ENCODE measurements around the gene TMEM164.

The TMEM164 gene

DNA sequence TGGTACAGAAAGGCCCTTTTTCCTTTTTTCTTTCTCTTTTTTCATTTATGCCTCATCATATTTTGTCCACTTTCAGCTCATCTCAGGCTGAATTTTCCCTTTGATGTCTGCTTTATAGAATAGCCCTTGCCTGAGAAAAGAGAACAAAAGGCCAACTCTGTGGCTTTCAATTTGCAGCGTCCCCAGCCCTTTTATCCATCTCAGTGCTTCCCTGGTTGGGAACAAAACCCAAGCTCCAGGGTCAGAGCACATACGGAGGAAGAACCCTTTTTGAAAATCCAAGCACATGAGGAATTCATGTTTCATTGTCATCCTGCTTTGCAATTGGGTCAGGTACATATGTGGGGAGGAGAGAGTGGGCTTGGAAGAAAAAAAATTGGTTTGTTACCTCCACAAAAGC, 47.5 kb downstream of the TMEM164 start:
- Histone ChIP-seq H3K4me1 (ENCODE audit: control insufficient read depth, insufficient read depth, low read length) (peaks cover 27% of the 10 kb centered on the region), H3K4me3 (ENCODE audit: insufficient read depth, low read depth, low read length) (no peak overlapping the region), H3K36me3 (ENCODE audit: control insufficient read depth, insufficient read depth, low read length) (no peaks in the 10 kb centered on the region), H3K9me3 (ENCODE audit: control insufficient read depth, low read length) (no peaks in the 10 kb centered on the region), H3K27me3 (ENCODE audit: control insufficient read depth, insufficient read depth, low read length, poor library complexity, severe bottlenecking) (no peaks in the 10 kb centered on the region), H3K27ac (ENCODE audit: insufficient read depth, low read depth, low read length, poor library complexity, severe bottlenecking) (peak overlapping the region; percentile 78)
- WGBS, 2 experiments, result 0% methylated on average over 2 of the region's 2 CpGs

DNA sequence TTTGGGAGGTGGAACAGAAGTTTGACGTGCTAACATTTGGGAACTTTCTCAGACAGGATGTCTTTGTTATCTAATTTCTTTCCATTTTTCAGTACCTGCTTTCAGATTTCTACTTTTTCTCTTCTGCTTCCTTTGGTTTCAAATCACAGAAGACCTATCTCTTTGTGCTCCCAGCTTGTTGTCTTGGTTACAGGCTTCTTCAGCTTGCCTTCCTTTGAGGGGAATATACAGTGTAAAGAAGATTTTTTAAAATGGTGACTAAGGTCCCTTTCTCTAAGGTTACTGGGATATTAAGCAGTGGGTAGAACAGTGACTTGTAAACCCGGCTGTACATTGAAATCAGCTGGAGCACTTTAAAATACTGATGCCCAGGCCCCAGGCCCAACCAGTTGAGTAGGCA, 48.0 kb downstream of the TMEM164 start:
- H3K27me3 ChIP-seq (ENCODE audit: control insufficient read depth, insufficient read depth, low read length, poor library complexity, severe bottlenecking), result no peaks in the 10 kb centered on the region
- no peak overlapping the region for H3K4me3 ChIP-seq (ENCODE audit: insufficient read depth, low read depth, low read length)
- peak overlapping the region; percentile 78 for H3K27ac ChIP-seq (ENCODE audit: insufficient read depth, low read depth, low read length, poor library complexity, severe bottlenecking)
- peaks cover 26% of the 10 kb centered on the region for H3K4me1 ChIP-seq (ENCODE audit: control insufficient read depth, insufficient read depth, low read length)
- no peaks in the 10 kb centered on the region for H3K9me3 ChIP-seq (ENCODE audit: control insufficient read depth, low read length)
- no peaks in the 10 kb centered on the region for H3K36me3 ChIP-seq (ENCODE audit: control insufficient read depth, insufficient read depth, low read length)
- 74 to 76% methylated on average over 2 of the region's 2 CpGs for WGBS, 2 experiments

DNA sequence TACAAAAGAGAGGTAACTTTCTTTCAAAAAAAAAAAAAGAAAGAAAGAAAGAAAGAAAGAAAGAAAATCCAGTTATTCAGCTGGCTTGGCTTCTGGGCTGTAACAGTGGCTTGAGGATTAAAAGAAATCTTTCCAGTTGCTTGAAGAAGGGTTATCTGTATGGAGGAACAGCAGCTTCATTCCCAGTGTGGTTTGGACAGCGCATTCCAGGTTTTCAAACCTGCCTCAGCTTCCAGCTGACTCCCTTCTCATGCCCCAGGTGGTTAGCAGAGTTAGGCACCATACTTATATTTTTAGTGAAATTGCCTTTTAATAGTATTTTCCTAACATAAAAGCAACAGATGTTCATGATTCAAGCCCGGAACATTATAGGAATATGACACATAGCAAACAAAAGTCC, 48.6 kb downstream of the TMEM164 start:
- Histone ChIP-seq H3K9me3 (ENCODE audit: control insufficient read depth, low read length) (no peaks in the 10 kb centered on the region), H3K36me3 (ENCODE audit: control insufficient read depth, insufficient read depth, low read length) (no peaks in the 10 kb centered on the region), H3K27me3 (ENCODE audit: control insufficient read depth, insufficient read depth, low read length, poor library complexity, severe bottlenecking) (no peaks in the 10 kb centered on the region), H3K4me1 (ENCODE audit: control insufficient read depth, insufficient read depth, low read length) (peaks cover 21% of the 10 kb centered on the region), H3K27ac (ENCODE audit: insufficient read depth, low read depth, low read length, poor library complexity, severe bottlenecking) (no peak overlapping the region), H3K4me3 (ENCODE audit: insufficient read depth, low read depth, low read length) (no peak overlapping the region)
- WGBS, 2 experiments, result 74 to 100% methylated on average over 1 to 2 of the region's 2 CpGs

DNA sequence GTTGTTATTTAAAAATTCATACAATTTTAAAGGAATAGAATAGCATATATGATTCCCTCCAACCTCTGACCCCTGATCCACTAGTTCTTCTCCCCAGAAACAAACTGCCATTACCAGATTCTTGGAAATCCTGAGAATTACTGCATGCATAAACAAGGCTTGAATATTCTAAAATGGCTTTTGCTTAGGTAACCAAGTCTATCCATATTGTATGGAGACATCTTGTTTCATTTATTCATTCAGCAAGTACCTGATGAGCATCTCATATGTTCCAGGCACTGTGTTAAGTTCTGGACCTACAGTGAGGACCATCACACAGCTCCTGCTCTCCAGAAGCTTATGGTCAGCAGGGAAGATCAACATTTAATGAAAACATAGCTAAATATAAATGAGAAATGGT, 49.4 kb downstream of the TMEM164 start:
- Histone ChIP-seq H3K4me1 (ENCODE audit: control insufficient read depth, insufficient read depth, low read length) (peaks cover 21% of the 10 kb centered on the region), H3K27ac (ENCODE audit: insufficient read depth, low read depth, low read length, poor library complexity, severe bottlenecking) (no peak overlapping the region), H3K9me3 (ENCODE audit: control insufficient read depth, low read length) (no peaks in the 10 kb centered on the region), H3K4me3 (ENCODE audit: insufficient read depth, low read depth, low read length) (no peak overlapping the region), H3K36me3 (ENCODE audit: control insufficient read depth, insufficient read depth, low read length) (no peaks in the 10 kb centered on the region), H3K27me3 (ENCODE audit: control insufficient read depth, insufficient read depth, low read length, poor library complexity, severe bottlenecking) (no peaks in the 10 kb centered on the region)

DNA sequence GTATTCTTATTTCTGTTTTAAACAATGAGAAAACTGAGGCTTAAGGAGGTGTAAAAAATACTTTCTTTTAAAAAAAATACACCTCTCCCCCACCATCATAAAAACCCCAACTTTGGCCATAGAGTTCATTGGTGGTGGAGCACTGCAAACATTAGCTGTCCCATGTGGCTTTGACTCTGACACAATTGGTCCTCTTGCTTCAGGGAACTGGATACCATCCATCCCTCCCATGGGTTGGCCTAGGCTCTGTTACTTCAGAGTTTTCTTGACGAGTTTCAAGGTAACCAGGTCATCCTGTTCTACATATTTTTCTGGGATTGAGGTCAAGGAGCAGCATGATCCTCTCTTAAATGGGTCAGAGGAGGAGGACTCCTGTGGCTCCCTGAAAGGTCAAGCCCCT, 50.5 kb downstream of the TMEM164 start:
- Histone ChIP-seq H3K4me1 (ENCODE audit: control insufficient read depth, insufficient read depth, low read length) (peaks cover 13% of the 10 kb centered on the region), H3K27ac (ENCODE audit: insufficient read depth, low read depth, low read length, poor library complexity, severe bottlenecking) (no peak overlapping the region), H3K36me3 (ENCODE audit: control insufficient read depth, insufficient read depth, low read length) (no peaks in the 10 kb centered on the region), H3K4me3 (ENCODE audit: insufficient read depth, low read depth, low read length) (no peak overlapping the region), H3K9me3 (ENCODE audit: control insufficient read depth, low read length) (no peaks in the 10 kb centered on the region), H3K27me3 (ENCODE audit: control insufficient read depth, insufficient read depth, low read length, poor library complexity, severe bottlenecking) (no peaks in the 10 kb centered on the region)
- 100% methylated on average over 1 of the region's 1 CpG; no CpG with 5 or more reads in 1 of the 2 experiments for WGBS, 2 experiments

DNA sequence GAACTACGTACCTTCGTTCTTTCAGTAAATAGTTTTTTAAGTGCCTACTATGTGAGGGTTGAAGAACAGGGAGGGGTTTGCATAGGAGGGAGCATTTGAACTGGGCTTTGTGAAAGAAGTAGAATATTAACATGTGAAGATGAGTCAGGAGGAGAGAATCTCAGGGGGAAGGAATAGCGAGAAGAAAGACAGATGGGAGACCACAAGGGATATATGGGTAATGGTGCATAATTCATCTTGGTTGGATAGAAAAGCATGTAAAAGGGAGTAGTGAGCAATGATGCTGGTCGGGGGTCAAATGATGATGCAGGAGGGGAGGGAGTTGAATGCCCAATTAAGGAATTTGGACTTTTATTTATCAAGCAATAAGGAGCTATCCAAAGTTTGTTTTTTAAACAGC, 52.7 kb downstream of the TMEM164 start:
- no peaks in the 10 kb centered on the region for H3K9me3 ChIP-seq (ENCODE audit: control insufficient read depth, low read length)
- H3K27me3 ChIP-seq (ENCODE audit: control insufficient read depth, insufficient read depth, low read length, poor library complexity, severe bottlenecking), result no peaks in the 10 kb centered on the region
- no peak overlapping the region for H3K4me3 ChIP-seq (ENCODE audit: insufficient read depth, low read depth, low read length)
- 95 to 96% methylated on average over 4 of the region's 4 CpGs for WGBS, 2 experiments
- H3K27ac ChIP-seq (ENCODE audit: insufficient read depth, low read depth, low read length, poor library complexity, severe bottlenecking), result no peak overlapping the region
- H3K4me1 ChIP-seq (ENCODE audit: control insufficient read depth, insufficient read depth, low read length), result no peaks in the 10 kb centered on the region
- no peaks in the 10 kb centered on the region for H3K36me3 ChIP-seq (ENCODE audit: control insufficient read depth, insufficient read depth, low read length)

DNA sequence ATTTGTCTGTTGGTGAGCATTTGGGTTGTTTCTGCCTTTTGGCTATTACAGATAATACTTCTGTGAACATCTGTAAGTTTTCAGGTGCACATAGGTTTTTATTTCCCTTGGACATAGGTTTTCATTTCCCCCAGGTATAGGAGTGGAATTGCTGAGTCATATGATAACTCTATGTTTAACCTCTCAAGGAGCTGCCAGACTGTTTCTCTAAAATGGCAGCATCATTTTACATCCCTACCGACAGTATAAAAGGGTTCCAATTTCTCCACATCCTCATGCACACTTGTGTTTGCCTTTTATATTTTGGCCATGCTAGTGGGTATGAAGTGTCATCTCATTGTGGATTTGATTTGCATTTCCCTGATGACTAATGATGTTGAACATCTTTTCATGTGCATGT, 53.5 kb downstream of the TMEM164 start:
- Histone ChIP-seq H3K27ac (ENCODE audit: insufficient read depth, low read depth, low read length, poor library complexity, severe bottlenecking) (no peak overlapping the region), H3K27me3 (ENCODE audit: control insufficient read depth, insufficient read depth, low read length, poor library complexity, severe bottlenecking) (no peaks in the 10 kb centered on the region), H3K9me3 (ENCODE audit: control insufficient read depth, low read length) (no peaks in the 10 kb centered on the region), H3K4me1 (ENCODE audit: control insufficient read depth, insufficient read depth, low read length) (no peaks in the 10 kb centered on the region), H3K4me3 (ENCODE audit: insufficient read depth, low read depth, low read length) (no peak overlapping the region), H3K36me3 (ENCODE audit: control insufficient read depth, insufficient read depth, low read length) (no peaks in the 10 kb centered on the region)
- WGBS, 2 experiments, result 89% methylated on average over 1 of the region's 1 CpG; no CpG with 5 or more reads in 1 of the 2 experiments

DNA sequence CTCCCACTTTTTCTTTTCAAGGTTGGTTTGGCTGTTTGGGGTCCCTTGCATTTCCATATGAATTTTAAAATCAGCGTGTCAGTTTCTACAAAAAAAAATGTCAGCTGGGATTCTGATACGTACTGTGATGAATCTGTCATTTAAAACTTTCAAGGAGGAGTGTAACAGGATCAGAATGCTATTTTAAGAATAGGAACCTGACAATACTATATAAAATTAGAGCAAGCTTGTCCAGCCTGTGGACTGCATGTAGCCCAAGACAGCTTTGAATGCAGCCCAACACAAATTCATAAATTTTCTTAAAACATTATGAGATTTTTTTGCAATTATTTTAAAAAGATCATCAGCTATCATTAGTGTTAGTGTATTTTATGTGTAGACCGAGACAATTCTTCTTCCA, 56.5 kb downstream of the TMEM164 start:
- Histone ChIP-seq H3K27ac (ENCODE audit: insufficient read depth, low read depth, low read length, poor library complexity, severe bottlenecking) (no peak overlapping the region), H3K27me3 (ENCODE audit: control insufficient read depth, insufficient read depth, low read length, poor library complexity, severe bottlenecking) (no peaks in the 10 kb centered on the region), H3K9me3 (ENCODE audit: control insufficient read depth, low read length) (no peaks in the 10 kb centered on the region), H3K36me3 (ENCODE audit: control insufficient read depth, insufficient read depth, low read length) (no peaks in the 10 kb centered on the region), H3K4me3 (ENCODE audit: insufficient read depth, low read depth, low read length) (no peak overlapping the region), H3K4me1 (ENCODE audit: control insufficient read depth, insufficient read depth, low read length) (no peaks in the 10 kb centered on the region)
- WGBS, 2 experiments, result 97 to 100% methylated on average over 1 to 3 of the region's 3 CpGs

DNA sequence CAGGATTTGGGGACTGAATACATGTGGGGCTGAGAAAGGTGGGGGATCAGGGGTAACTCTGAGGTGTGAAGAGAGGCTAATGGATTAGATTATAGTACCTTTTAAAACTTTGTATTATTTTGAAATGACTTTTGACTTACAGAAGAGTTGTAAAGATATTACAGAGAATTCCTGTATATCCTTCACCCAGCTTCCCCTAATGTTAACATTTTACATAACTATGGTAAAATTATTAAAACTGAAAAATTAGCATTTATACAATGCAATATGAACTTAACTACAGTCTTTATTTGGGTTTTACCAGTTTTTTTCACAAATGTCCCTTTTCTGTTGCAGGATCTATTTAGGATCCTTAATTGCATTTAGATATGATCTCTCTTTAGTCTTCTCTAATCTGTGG, 57.4 kb downstream of the TMEM164 start:
- no peaks in the 10 kb centered on the region for H3K36me3 ChIP-seq (ENCODE audit: control insufficient read depth, insufficient read depth, low read length)
- H3K9me3 ChIP-seq (ENCODE audit: control insufficient read depth, low read length), result no peaks in the 10 kb centered on the region
- H3K4me3 ChIP-seq (ENCODE audit: insufficient read depth, low read depth, low read length), result no peak overlapping the region

DNA sequence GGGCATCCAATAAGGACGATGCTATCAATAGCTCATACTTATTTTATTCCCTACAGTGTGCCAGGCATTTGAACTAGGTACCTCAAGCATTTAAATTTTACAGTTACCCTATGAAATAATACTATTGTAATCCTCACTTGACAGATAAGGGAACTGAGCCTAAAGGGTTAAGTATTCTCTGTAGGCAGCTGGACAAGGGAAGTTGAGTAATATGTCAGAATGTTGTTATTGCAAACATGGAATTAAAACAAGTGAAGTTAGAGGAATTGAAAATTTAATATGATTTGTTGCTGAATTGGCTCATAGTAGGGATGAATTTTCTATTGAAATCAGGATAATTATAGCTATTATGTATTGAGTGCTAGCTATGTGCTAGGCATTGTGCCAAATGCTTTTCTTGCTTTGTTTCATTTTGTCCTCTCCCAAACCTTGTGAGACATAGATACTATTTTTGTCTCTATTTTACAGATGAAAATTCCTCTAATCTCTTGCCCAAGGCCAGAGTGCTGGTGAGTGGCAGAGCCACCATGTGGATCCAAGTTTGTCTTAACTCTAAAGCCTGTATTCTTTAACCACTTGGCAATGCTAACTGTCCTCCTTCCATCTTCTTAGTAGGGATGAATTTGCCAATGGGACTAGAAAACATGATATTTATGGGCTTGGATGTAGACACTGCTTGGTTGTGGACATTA, 58.1 kb downstream of the TMEM164 start:
- 88% methylated on average over 1 of the region's 1 CpG; no CpG with 5 or more reads in 1 of the 2 experiments for WGBS, 2 experiments

More for the DNA sequence above, 57.4 kb downstream of the TMEM164 start:
- Histone ChIP-seq H3K27ac (ENCODE audit: insufficient read depth, low read depth, low read length, poor library complexity, severe bottlenecking) (no peak overlapping the region), H3K27me3 (ENCODE audit: control insufficient read depth, insufficient read depth, low read length, poor library complexity, severe bottlenecking) (no peaks in the 10 kb centered on the region), H3K4me1 (ENCODE audit: control insufficient read depth, insufficient read depth, low read length) (no peaks in the 10 kb centered on the region)

DNA sequence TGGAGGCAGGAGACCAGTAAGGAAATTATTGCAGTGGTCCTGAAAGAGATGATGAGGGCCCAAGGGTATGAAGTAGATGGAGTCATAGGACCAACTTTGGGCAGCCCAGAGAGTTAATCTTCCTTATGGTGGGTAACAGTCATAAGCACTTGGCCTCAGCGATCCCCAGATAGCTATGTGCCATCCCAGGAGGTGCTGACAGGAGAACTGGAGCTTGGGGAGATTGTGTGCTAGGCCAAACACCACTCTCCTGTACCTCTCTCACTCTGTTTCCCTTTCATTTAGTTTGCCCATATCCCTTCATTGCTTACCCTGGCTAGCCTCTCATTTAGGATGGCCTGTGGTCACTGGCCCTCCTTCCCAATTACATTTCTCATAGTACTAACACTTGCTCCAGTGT, 60.0 kb downstream of the TMEM164 start:
- H3K27ac ChIP-seq (ENCODE audit: insufficient read depth, low read depth, low read length, poor library complexity, severe bottlenecking), result no peak overlapping the region
- no peaks in the 10 kb centered on the region for H3K36me3 ChIP-seq (ENCODE audit: control insufficient read depth, insufficient read depth, low read length)
- no peak overlapping the region for H3K4me3 ChIP-seq (ENCODE audit: insufficient read depth, low read depth, low read length)
- 75 to 86% methylated on average over 1 of the region's 1 CpG for WGBS, 2 experiments
- no peaks in the 10 kb centered on the region for H3K27me3 ChIP-seq (ENCODE audit: control insufficient read depth, insufficient read depth, low read length, poor library complexity, severe bottlenecking)
- no peaks in the 10 kb centered on the region for H3K9me3 ChIP-seq (ENCODE audit: control insufficient read depth, low read length)
- no peaks in the 10 kb centered on the region for H3K4me1 ChIP-seq (ENCODE audit: control insufficient read depth, insufficient read depth, low read length)

More for the DNA sequence above, 58.1 kb downstream of the TMEM164 start:
- Histone ChIP-seq H3K27me3 (ENCODE audit: control insufficient read depth, insufficient read depth, low read length, poor library complexity, severe bottlenecking) (no peaks in the 10 kb centered on the region), H3K36me3 (ENCODE audit: control insufficient read depth, insufficient read depth, low read length) (no peaks in the 10 kb centered on the region), H3K4me3 (ENCODE audit: insufficient read depth, low read depth, low read length) (no peak overlapping the region), H3K4me1 (ENCODE audit: control insufficient read depth, insufficient read depth, low read length) (no peaks in the 10 kb centered on the region), H3K27ac (ENCODE audit: insufficient read depth, low read depth, low read length, poor library complexity, severe bottlenecking) (no peak overlapping the region), H3K9me3 (ENCODE audit: control insufficient read depth, low read length) (no peaks in the 10 kb centered on the region)
